ENCODE data around the gene AGFG1.

The AGFG1 gene

DNA sequence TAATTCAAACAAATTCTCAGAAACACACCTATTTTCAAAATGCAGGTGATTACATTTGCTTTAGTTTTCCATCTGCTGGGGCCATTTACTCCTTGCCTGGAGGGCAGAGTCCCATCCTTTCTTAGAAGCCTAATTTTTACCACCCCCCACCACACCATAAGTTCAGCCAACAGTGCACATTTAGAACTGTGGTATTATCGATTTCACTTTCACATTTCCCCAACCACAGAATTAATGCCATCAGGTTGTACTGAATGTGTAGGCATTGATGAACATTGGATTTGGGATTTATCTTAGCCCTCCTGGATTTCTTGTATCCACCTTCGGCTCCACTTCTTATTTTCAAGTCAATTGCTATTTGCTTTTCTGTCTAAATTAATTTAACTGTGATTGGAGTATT is 138.2 kb downstream of the AGFG1 start:
- no peak for DNase-seq
